ENCODE data around the gene KIF26A. TPM values are rescaled to one million over a fixed set of nuclear protein-coding genes. Genes with fewer than 3 reads are reported as not detected.

Gene KIF26A
- total RNA-seq, 1 donor from 2014 or later: 15.0 TPM

- H3K36me3 Mint-ChIP-seq (ENCODE audit: low read depth): no peaks in the 10 kb centered on the region
- DNase-seq (ENCODE audit: low read depth, low spot score): no peak
- H3K4me1 Mint-ChIP-seq: peaks cover 10% of the 10 kb centered on the region
- H3K9me3 Mint-ChIP-seq: no peaks in the 10 kb centered on the region
- no peak overlapping the region for H3K27ac Mint-ChIP-seq (ENCODE audit: unreplicated experiment)
- H3K4me3 Mint-ChIP-seq: no peak overlapping the region
- TF ChIP-seq CTCF (conservative IDR thresholded peaks at IDR 0.05): no peak
- H3K27me3 Mint-ChIP-seq (ENCODE audit: low read depth): no peaks in the 10 kb centered on the region
These were observed 34.1 kb upstream of the KIF26A start for GRCh38 chr14:104104076-104104901.

DNA sequence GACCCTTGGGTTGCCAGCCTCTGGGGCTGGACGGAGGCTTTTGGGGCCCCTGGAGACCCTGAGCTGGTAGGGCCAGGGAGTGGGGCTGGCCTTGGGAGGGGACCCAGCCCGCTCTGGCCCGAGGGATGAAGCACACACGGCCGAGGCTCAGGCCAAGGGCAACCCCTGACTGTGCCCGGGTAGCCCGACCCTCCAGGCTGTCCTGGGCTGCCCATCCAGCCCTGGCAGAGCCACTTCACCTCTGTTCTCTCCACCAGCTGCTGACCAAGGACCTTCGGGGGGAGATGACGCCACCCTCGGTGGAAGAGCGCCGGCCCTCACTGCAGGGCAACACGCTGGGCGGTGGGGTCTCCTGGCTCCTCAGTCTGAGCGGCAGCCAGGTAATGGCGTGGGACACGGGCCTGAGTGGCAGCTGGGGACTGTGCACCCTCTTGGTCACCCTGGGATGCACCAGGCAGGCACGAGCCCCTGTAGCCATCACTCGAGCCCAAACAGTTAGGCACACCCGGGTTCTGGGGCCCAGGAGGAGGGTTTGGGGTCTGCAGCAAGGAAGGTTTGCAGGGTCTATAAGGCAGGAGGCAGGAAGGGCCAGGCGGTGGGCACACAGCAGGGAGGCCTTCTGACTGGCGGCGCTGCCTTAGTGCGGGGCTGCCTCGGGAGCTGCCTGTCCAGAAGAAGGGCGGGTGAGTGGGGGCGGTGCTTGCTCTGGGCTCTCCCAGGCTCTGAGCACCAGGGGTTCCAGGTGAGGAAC is 33.1 kb upstream of the KIF26A start:
- H3K36me3 Mint-ChIP-seq (ENCODE audit: low read depth): no peaks in the 10 kb centered on the region
- H3K9me3 Mint-ChIP-seq: no peaks in the 10 kb centered on the region
- no peak overlapping the region for H3K4me3 Mint-ChIP-seq
- H3K27me3 Mint-ChIP-seq (ENCODE audit: low read depth): no peaks in the 10 kb centered on the region
- H3K27ac Mint-ChIP-seq (ENCODE audit: unreplicated experiment): no peak overlapping the region
- H3K4me1 Mint-ChIP-seq: peaks cover 11% of the 10 kb centered on the region
- DNase-seq (ENCODE audit: low read depth, low spot score): no peak
- TF ChIP-seq CTCF (conservative IDR thresholded peaks at IDR 0.05): no peak

DNA sequence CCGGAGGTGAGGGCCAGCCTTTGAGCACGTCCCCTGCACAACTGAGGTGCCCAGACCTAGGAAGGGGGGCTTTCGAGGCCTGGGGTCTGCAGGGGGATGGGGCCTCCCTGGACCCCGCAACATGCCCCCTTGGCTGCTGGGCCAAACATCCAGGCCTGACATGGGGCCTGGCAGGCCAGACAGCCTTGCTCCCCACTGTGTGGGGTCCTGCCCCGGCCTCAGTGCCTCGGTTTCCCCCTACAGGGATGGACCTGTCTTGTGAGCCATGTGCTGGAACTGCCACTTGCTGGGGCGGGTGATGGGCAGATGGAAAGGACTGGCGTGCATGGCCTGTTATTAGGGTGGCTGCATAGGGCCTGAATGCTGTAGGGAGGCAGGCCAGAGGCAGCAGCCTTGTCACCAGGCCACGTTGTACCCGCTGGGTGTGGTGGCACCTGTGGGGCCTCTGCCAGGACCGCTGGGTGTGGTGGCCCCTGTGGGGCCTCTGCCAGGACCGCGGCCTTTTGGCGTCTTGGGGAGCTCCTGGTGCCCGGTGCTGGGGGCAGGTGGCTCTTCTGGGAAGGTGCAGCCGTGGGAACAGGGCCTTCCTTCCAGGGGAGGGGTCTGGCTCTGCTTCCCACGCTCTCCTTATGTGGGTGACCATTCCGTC is 32.4 kb upstream of the KIF26A start:
- Mint-ChIP-seq H3K4me1 (peaks cover 11% of the 10 kb centered on the region), H3K36me3 (ENCODE audit: low read depth) (no peaks in the 10 kb centered on the region), H3K9me3 (no peaks in the 10 kb centered on the region), H3K4me3 (no peak overlapping the region), H3K27me3 (ENCODE audit: low read depth) (peaks cover under 1% of the 10 kb centered on the region), H3K27ac (ENCODE audit: unreplicated experiment) (no peak overlapping the region)
- DNase-seq (ENCODE audit: low read depth, low spot score): no peak
- no peak for TF ChIP-seq CTCF (conservative IDR thresholded peaks at IDR 0.05)

DNA sequence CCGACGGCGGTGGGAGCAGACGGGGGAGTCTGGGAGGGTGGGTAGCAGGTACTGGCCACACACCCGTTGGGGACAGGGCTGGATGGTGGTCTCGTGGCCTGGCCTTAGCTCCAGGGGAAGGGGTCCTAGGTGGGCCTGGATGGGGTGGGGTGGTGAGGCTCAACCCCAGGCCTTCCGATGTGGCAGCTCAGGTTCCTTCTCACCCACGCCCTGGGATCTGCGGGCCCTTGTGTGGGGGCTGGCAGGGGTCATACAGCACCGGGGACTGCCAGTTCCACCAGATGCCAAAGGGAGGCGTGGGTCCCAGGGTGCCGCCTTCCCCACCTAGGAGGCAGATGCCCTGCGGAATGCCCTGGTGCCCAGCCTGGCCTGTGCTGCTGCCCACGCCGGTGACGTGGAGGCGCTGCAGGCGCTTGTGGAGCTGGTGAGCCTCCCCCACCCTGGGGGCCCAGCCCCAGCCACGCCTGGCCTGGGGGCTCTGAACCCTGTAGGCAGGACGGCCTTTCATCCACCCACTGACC is 31.9 kb upstream of the KIF26A start:
- no peak for TF ChIP-seq CTCF (conservative IDR thresholded peaks at IDR 0.05)
- no peak overlapping the region for H3K4me3 Mint-ChIP-seq
- no peaks in the 10 kb centered on the region for H3K9me3 Mint-ChIP-seq
- no peak for DNase-seq (ENCODE audit: low read depth, low spot score)
- H3K27me3 Mint-ChIP-seq (ENCODE audit: low read depth): peaks cover 3% of the 10 kb centered on the region
- peaks cover 11% of the 10 kb centered on the region for H3K4me1 Mint-ChIP-seq
- no peak overlapping the region for H3K27ac Mint-ChIP-seq (ENCODE audit: unreplicated experiment)
- no peaks in the 10 kb centered on the region for H3K36me3 Mint-ChIP-seq (ENCODE audit: low read depth)

DNA sequence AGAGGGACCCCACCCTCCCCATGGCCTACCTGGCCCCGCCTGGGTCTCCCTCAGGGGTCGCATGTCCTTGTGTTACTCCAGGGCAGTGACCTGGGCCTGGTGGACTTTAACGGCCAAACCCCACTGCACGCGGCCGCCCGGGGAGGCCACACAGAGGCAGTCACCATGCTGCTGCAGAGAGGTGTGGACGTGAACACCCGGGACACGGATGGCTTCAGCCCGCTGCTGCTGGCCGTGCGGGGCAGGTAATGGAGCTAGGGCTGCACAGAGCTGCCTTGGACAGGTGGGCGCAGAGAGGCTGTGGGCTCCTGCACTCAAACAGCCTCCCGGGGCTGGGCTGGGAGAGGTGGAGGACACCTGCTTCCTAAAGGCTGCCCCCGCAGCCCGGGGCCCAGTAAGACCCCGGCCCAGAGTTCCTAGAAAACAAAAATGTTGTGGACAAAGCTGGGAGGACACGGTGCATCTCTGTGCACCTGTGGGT is 31.2 kb upstream of the KIF26A start:
- Mint-ChIP-seq H3K9me3 (no peaks in the 10 kb centered on the region), H3K27ac (ENCODE audit: unreplicated experiment) (no peak overlapping the region), H3K27me3 (ENCODE audit: low read depth) (peaks cover 3% of the 10 kb centered on the region), H3K36me3 (ENCODE audit: low read depth) (no peaks in the 10 kb centered on the region), H3K4me3 (no peak overlapping the region), H3K4me1 (peaks cover 11% of the 10 kb centered on the region)
- no peak for DNase-seq (ENCODE audit: low read depth, low spot score)
- no peak for TF ChIP-seq CTCF (conservative IDR thresholded peaks at IDR 0.05)
